CD4-positive, alpha-beta T cell treated with Interleukin-4 for 4 hours (primary cell): Measurements from ENCODE around the gene ZC4H2.
"Not testable (repeated sequence)": the region's sequence is repeated elsewhere in the genome, so short reads cannot be mapped to it uniquely, and the experiment has no call there.

Source experiments
- DNase-seq: peaks from one replicate; pipeline ENCODE4 v3.0.0-alpha.2; 2020

Gene ZC4H2, protein sequence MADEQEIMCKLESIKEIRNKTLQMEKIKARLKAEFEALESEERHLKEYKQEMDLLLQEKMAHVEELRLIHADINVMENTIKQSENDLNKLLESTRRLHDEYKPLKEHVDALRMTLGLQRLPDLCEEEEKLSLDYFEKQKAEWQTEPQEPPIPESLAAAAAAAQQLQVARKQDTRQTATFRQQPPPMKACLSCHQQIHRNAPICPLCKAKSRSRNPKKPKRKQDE

DNA sequence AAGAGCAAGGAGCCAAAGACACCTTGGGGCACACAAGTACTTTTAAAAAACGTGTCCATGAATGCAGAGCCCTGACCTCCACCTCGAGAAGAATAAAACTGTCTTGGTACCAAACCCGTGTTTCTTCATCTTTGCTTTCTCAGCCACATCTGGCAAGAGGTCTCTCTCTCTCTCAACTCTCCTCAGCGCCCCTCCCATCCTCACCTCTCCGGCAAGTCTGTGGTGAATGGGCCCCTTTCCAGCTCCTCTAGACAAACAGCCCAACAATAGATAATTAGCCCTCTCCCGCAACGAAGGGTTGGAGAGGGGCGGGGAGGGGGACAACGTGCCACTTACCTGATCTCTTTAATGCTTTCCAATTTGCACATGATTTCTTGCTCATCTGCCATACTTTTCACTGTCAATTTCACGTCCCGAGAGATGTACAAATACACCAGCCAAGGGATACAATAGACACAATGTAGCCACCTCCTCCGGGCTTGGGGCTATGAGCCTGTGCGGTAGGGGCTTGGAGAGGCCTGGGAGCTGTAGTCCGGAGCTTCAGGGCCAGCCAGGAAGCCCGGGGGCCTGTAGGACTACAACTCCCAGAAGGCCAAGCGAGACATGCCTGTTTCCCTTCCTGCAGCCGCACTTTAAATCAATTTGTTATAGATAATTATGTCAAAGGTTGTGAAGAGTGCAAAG, at the start of gene ZC4H2:
TSS of gene ZC4H2 (minus strand) at position 462 of the 684 bp plus-strand sequence. CDS start at position 389, 73 bp downstream.
- DNase-seq = peak; percentile 73

DNA sequence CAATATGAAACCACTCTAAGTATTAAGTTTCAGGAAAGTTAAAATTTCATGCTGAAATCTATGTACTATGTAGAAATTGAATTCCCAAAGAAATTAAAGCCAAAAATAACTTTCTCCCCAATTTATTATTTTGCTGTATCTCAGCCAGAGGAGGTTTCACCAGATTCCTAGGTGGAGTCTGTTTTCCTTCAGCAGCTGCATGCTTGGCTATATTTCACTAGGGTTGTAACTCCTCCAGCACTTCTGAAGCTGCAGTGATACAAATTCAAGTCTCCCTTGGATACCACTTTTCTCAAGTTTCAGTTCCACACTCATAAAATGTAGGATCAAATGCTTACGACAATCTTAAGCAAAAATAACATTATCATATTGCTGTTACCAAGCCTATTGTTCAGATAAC, 41.2 kb upstream of the ZC4H2 start:
- DNase-seq = no peak

DNA sequence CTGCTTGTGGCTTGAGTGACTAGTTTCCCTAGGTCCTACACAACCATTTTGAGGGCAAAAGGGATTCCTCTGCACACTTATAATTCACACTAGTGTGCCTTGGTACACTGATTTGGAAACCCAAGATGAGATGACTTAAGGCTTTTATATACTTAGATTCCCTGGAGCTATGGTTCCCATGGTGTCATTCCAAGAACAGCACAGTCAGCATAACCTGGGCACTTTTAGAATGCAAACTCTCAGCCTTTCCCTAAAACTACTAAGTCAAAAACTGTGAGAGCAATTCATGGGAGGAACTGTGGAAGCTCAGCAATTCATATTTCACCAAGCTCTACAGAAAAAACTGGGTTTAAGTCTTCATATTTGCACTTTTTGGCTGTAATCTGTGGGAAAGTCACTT, 38.0 kb upstream of the ZC4H2 start:
- no peak for DNase-seq

DNA sequence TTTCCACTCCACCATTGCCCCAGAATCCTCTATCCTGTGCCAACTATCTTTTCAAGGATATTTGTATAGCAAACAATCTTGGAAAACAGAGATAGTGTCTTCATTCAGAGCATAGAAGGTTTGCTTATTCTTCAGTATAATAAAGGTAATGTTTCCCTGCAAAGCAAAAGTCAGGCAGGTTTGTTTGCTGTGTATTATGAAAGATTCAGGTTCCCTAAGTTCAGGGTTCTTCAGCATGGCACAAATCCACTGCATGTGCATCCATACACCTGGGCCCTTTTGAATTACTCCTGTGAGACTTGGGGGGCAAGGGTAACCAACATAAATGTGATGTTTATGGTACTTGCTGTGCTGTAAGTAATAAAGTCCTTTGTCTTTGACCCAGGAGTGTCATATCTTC, 33.2 kb upstream of the ZC4H2 start:
- DNase-seq = no peak

DNA sequence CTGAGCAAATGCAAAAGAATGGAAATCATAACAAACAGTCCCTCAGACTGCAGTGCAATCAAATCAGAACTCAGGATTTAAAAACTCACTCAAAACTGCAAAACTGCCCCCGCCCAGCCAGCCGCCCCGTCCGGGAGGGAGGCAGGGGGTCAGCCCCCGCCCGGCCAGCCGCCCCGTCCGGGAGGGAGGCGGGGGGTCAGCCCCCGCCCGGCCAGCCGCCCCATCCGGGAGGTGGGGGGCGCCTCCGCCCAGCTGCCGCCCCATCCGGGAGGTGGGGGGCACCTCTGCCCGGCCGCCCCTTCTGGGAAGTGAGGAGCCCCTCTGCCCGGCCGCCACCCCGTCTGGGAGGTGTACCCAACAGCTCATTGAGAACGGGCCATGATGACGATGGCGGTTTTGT, 26.0 kb upstream of the ZC4H2 start:
- not testable (repeated sequence) for DNase-seq

DNA sequence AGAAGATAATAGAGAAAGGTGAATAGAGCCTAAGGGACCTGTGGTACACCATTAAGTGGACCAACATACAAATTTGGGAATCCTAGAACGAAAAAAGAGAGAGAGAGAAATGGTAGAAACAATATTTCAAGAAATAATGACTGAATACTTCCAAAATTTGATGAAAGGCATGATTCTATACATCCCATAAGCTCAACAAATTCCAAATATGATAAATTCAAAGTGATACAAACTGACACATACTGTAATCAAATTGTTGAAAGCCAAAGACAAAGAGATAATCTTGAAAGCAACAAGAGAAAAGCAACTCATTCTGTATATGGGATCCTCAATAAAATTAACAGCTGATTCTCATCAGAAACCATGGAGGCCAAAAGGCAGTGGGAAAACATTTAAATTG, 20.6 kb upstream of the ZC4H2 start:
- DNase-seq = no peak

DNA sequence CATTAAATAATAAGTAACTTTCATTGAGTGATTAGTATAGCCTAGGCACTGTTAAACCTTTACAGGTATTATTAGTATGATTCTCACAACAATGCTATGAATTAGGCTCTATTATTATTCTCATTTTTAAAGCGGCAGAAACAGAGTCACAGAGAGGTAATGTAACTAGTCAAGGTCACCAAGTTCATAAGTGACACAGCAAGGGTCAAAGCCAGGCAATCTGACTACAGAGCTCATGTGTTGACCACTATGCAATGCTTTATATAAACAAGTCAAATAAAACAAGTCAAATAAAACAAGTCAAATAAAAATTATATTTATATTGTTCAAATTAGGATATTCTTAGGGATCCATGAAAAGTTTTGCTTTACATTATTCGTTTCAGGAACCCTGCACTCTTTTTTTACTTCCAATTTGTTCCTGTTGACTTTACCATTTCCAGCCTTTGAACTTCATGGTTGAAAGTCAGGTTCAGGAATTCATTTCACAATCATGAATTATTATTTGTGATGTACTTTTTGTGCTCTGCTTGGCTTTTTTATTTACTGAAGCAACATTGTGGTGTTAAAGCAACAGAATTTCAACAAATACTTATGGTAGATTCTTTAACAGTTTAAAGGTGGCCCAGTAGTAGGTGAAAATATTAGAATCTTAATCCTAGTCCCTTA, 18.0 kb upstream of the ZC4H2 start:
- DNase-seq = no peak

DNA sequence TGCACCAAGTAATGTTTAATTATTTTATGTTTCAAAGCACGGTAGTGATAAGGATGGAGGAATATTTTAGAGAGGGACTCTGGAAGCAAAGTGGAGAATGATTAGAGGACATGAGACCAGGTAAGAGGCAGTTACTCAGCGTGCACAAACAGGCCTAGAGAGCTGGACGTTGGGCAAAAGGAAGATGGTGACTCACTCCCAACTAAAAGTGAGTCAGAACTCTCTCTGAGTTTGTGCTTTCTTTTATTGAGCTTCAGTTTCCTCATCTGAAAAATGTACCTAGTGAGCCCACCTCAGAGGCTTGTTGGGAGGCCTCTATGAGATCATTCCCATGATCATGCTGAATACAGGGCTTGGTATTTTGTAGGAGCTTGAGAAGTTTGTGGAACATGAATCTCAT, 1.6 kb upstream of the ZC4H2 start:
- no peak for DNase-seq

DNA sequence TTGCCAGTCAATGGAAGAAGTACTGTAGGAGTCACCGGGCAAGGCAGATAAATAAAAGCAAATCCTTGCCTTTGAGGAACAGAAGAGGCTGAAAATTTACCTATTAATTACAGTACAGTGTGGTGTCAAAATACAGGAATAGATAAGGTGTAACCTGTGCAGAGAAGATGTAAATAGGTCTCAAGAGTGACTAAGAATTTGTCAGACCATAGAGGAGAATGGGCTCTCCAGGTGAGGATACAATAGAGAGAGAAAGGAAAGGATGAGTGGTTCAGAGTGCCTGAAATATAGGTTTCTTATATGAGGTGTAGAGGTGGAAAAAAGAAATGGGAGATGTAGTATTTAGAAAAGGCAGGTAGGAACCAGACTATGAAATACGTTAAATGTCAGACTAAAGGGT, 801 bp upstream of the ZC4H2 start:
- DNase-seq = no peak

DNA sequence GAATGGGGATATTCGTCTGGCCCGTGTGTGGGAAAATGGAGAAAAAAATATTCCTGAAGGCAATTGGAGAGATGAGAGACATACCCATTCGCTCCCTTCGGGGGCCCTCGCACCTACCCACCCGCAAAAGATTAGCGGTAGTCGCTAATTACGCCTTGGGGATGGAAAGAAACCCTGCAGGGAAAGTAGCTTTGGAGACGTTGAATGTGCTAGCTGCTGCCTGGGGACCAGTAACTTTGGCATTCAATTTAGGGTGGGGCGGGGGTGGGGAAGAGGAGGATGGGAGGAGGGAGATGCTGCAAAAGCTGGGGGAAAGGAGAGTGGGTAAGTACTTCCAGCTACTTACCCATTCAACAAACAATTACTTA, 407 bp upstream of the ZC4H2 start:
- no peak for DNase-seq

DNA sequence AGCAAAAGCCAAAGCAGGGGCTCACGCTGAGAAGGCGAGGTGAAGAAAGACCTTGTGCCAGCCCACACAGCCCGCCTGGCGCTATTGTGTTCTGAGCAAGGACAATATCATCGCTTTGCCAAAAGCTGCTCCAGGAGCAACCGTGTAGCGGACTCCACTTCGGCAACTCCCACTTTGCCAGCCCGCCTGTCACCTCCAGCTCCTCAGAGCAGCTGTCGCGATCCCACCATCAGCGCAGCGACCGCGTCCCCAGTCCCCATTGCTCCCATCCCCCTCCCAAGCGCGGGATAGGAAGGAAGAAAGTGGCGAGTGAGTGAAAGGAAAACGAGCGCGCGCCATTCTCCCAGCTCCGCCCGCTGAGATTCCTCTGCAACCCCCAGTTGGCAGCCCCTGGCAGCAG, 759 bp downstream of the ZC4H2 start:
- DNase-seq = peak; percentile 6

DNA sequence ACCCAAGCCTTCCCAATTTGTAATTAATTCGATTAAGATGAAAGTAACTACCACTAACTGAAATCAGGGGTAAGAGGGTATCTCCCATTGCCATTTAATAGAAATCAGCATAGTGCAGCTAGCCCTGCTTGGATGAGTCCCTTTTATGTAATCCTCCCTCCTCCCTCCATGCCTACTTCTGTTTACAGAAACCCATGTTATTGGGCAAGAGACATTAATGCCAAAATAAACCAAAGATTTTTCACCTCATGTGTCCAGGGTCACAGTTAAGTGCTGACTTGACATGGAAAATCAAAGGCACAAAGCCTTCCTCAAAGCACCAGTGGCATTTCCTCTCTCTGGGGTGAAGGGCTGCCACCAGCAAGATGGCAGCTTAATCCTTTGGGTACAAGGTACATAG, 50.8 kb downstream of the ZC4H2 start:
- no peak for DNase-seq

DNA sequence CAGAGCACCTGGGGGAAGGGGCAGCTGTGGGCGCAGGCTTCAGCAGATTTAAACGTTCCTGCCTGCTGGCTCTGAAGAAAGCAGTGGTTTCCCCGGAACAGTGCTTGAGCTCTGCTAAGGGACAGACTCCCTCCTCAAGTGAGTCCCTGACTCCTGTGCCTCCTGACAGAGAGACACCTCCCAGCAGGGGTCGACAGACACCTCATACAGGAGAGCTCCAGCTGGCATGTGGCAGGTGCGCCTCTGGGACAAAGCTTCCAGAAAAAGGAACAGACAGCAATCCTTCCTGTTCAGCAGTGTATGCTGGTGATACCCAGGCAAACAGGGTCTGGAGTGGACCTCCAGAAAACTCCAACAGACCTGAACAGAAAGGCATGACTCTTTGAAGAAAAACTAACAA, 68.1 kb downstream of the ZC4H2 start:
- DNase-seq = no peak

DNA sequence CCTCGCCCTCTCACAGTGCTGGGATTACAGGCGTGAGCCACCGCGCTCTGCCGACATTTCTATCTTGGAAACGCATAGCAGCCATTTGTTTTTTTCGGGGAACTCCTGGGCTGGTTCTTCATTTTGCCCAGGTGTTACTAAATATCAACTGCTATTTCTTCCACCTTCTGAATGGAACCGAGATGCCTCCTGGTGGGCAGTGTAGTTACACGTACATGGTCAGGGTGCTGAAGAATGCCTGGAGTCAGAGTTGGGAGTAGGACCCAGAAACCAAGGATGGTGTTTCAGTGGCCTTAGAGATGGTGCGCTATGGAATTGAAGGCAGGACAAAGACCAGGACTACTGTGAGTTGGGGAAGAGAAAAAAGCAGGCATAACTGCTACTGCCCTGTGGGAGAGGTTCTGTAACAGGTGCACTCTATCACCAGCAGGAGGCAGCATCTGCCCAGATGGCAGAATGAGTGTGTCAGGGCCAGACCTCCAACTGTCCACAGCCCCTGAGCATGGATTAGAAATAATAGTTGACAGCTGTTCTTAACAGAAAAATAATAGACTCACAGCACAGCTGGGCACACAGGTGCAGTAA, 81.7 kb downstream of the ZC4H2 start:
- DNase-seq = peak; percentile 2

DNA sequence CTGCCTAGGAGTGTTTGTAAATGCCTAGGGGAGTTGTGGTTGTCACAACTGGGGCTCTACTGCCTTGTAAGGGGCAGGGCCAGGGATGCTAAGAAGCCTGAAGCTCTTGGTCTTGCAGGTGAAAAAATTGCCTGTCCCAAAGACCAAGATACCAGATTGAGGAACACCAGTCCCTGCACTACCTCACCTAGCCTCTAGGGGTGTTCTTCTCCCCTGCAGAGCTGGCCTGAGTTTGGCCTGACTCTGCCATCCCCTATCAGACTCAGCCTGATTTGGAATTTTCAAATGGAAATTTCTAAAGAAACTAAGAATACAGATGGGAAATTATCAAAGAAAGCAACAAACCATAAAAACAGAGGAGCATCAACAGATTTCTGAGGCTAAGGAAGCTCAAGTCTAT, 90.4 kb downstream of the ZC4H2 start:
- DNase-seq = no peak

DNA sequence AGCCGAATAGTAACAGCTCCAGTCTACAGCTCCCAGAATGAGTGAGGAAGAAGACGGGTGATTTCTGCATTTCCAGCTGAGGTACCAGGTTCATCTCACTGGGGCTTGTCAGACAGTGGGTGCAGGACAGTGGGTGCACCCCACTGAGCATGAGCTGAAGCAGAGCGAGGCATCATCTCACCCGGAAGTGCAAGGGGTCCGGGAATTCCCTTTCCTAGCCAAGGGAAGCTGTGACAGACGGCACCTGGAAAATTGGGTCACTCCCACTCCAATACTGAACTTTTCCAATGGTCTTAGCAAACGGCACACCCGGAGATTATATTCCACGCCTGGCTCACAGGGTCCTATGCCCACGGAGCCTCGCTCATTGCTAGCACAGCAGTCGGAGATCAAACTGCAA, 97.5 kb downstream of the ZC4H2 start:
- DNase-seq = not testable (repeated sequence)

DNA sequence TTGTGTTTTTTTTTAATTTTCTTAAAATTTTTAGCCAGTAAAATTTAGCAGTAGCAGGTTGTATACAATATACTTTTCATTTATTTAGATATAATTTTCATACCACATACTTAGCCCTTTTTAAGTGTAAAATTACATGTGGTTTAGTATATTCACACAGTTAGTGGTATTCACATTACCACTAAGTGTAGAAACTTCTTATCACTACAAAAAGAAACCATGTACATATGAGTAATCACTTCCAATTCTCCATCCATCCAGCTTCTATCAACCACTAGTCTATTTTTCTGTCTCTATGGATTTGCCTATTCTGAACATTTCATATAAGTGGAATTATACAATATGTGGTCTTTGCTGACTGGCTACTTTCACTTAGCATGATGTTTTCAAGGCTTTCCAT, 109.0 kb downstream of the ZC4H2 start:
- DNase-seq = no peak
